B cell (primary cell): Measurements from ENCODE around the gene LSMEM2. TPM values are rescaled to one million over a fixed set of nuclear protein-coding genes. Genes with fewer than 3 reads are reported as not detected.

Experiments
- ATAC-seq: fragments of 200-7000 bp; cut with Tn5 transposase; one replicate; pipeline ENCODE4 v1.10.0; 2021; ENCODE audit warnings: low read depth, mild to moderate bottlenecking, moderate number of reproducible peaks, moderate library complexity
- CTCF ChIA-PET: fragments of 350-600 bp; sonication (Branson Sonifier 250); formaldehyde crosslinking; loops from one replicate; lab custom pipeline; 2021; ENCODE audit warnings: antibody characterized with exemption, inconsistent platforms; lab: Charles Lee
- POLR2A ChIA-PET: fragments of 350-600 bp; sonication (Branson Sonifier 250); formaldehyde crosslinking; loops from one replicate; lab custom pipeline; 2021; ENCODE audit warnings: antibody characterized with exemption; lab: Charles Lee
- DNase-seq: peaks from one replicate; pipeline ENCODE4 v3.0.0; 2013
- H2AFZ ChIP-seq: 2 replicates; pipeline ENCODE4 v1.6.1; 2012; ENCODE audit warnings: mild to moderate bottlenecking, low read depth, low read length; ENCODE audit not compliant: insufficient read depth, poor library complexity, severe bottlenecking
- H3K27ac ChIP-seq, 2 donors: 1 replicate in 1 of 2; 2 replicates in 1 of 2; pipeline ENCODE4 v1.5.1; 2012 to 2013; ENCODE audit warnings: low read length in 2 of 2, mild to moderate bottlenecking in 2 of 2, moderate library complexity in 1 of 2
- H3K27me3 ChIP-seq, 4 experiments: fragments of 200-600 bp in 1 of 4; sonication (generic) in 1 of 4; replicated peaks in 1 of 4; 1 replicate in 2 of 4; 2 replicates in 2 of 4; pipeline versions ENCODE4 v1.6.1 to v1.7.0; 2013 to 2016; ENCODE audit warnings: low read length in 3 of 4, mild to moderate bottlenecking in 2 of 4, mixed read lengths in 1 of 4, moderate library complexity in 1 of 4; ENCODE audit not compliant: insufficient read depth in 4 of 4, control insufficient read depth in 3 of 4; ENCODE audit errors: control extremely low read depth in 1 of 4
- H3K36me3 ChIP-seq, 2 experiments: replicated peaks in 1 of 2; 1 replicate in 1 of 2; 2 replicates in 1 of 2; pipeline versions ENCODE4 v1.6.1 to v1.7.1; 2013; ENCODE audit warnings: low read length in 1 of 2; ENCODE audit not compliant: insufficient read depth in 2 of 2, control insufficient read depth in 1 of 2; ENCODE audit errors: control extremely low read depth in 1 of 2, extremely low read depth in 1 of 2
- H3K4me1 ChIP-seq, 2 donors: fragments of 200-600 bp in 1 of 2; sonication (generic) in 1 of 2; 1 replicate in 1 of 2; 2 replicates in 1 of 2; pipeline versions ENCODE4 v1.5.1 to v1.6.1; 2013 to 2017; ENCODE audit warnings: low read length in 2 of 2; ENCODE audit not compliant: control insufficient read depth in 2 of 2, insufficient read depth in 2 of 2
- H3K4me2 ChIP-seq: replicated peaks from 2 replicates; pipeline ENCODE3; 2012; ENCODE audit warnings: mild to moderate bottlenecking, low read depth, low read length; ENCODE audit not compliant: poor library complexity, severe bottlenecking
- H3K4me3 ChIP-seq, 5 experiments: fragments of 200-600 bp in 1 of 5; sonication (generic) in 1 of 5; 1 replicate in 3 of 5; 2 replicates in 2 of 5; pipeline versions ENCODE4 v1.5.1 to v1.7.0; 2011 to 2016; ENCODE audit warnings: low read length in 4 of 5, mild to moderate bottlenecking in 4 of 5, low read depth in 2 of 5, control low read depth in 1 of 5, moderate library complexity in 1 of 5; ENCODE audit not compliant: insufficient read depth in 1 of 5; ENCODE audit errors: control extremely low read depth in 1 of 5, extremely low read depth in 1 of 5
- H3K79me2 ChIP-seq: fragments of 200-600 bp; sonication (generic); one replicate; pipeline ENCODE4 v1.6.0; 2016; ENCODE audit warnings: low read length; ENCODE audit not compliant: control insufficient read depth, insufficient read depth
- H3K9ac ChIP-seq: fragments of 200-600 bp; sonication (generic); 2 replicates; pipeline ENCODE4 v1.6.1; 2017; ENCODE audit warnings: mild to moderate bottlenecking, low read length, moderate library complexity
- H3K9me3 ChIP-seq, 3 donors: one replicate each; pipeline versions ENCODE4 v1.6.1 to v1.7.1; 2013; ENCODE audit warnings: low read length in 2 of 3; ENCODE audit not compliant: control insufficient read depth in 2 of 3, insufficient read depth in 1 of 3; ENCODE audit errors: control extremely low read depth in 1 of 3
- H4K20me1 ChIP-seq: 2 replicates; pipeline ENCODE4 v1.6.0; 2012; ENCODE audit warnings: mild to moderate bottlenecking, low read length; ENCODE audit not compliant: insufficient read depth, control insufficient read depth, poor library complexity, severe bottlenecking
- H3K27ac Mint-ChIP-seq: one replicate; pipeline ENCODE4 v1.8.0; 2021; ENCODE audit warnings: mixed read lengths
- H3K27me3 Mint-ChIP-seq: one replicate; pipeline ENCODE4 v1.8.0; 2021; ENCODE audit warnings: mixed read lengths
- H3K4me1 Mint-ChIP-seq: one replicate; pipeline ENCODE4 v1.8.0; 2021; ENCODE audit warnings: mixed read lengths
- H3K4me3 Mint-ChIP-seq: one replicate; pipeline ENCODE4 v1.8.0; 2021; ENCODE audit warnings: mixed read lengths
- H3K9me3 Mint-ChIP-seq: one replicate; pipeline ENCODE4 v1.8.0; 2022; ENCODE audit warnings: mixed read lengths; ENCODE audit not compliant: insufficient read depth
- CTCF ChIP-seq: fragments of 200-600 bp; IDR thresholded peaks from one replicate; pipeline ENCODE4 v1.8.0; 2022; ENCODE audit warnings: antibody characterized with exemption, mild to moderate bottlenecking
- EZH2 ChIP-seq: IDR thresholded peaks from 2 replicates; pipeline ENCODE4 v1.6.1; 2012; ENCODE audit warnings: borderline replicate concordance, low read depth, mild to moderate bottlenecking, moderate library complexity, low read length; ENCODE audit not compliant: insufficient read depth, poor library complexity, severe bottlenecking
- WGBS: methylation state at CpG from one replicate; pipeline ENCODE4 v1.1.5; 2013; ENCODE audit warnings: missing lambda C conversion rate; ENCODE audit not compliant: insufficient coverage; 5-methylcytosine and 5-hydroxymethylcytosine counted together
- intact Hi-C: fragments of 100-400 bp; cut with micrococcal nuclease; formaldehyde crosslinking; loops from one replicate; pipeline ENCODE4 v1.10.0; 2022
- polyA minus RNA-seq: library from RNA; depleted of rRNA, polyadenylated mRNA; stranded (reverse); fragments of >200 nt; gene quantifications from 2 replicates; pipeline ENCODE4 v1.2.3, GENCODE V29; 2012
- polyA plus RNA-seq: library from polyadenylated mRNA; depleted of rRNA; stranded (reverse); fragments of >200 nt; gene quantifications from 2 replicates; pipeline ENCODE4 v1.2.3, GENCODE V29; 2012
- total RNA-seq, 2 donors: library from RNA; stranded (reverse); fragments of 120-200 nt in 1 of 2; gene quantifications; 1 replicate in 1 of 2; 2 replicates in 1 of 2; pipeline versions ENCODE4 v1.2.3 to v1.2.4, GENCODE V29; 2013 to 2022

Gene LSMEM2
- not detected in 2 replicates for total RNA-seq
- total RNA-seq (2013) = 0.61 TPM
- polyA plus RNA-seq = not detected in 2 replicates
- not detected in 2 replicates for polyA minus RNA-seq

- no peak within 1 kb of the TSS for H3K27ac Mint-ChIP-seq
- DNase-seq (no peak), ATAC-seq (no peak)
- intact Hi-C loops = no loop called here
- 92% methylated on average over 2 of the region's 2 CpGs for WGBS
- TF ChIP-seq CTCF (no peak), EZH2 (no peak)
- H2AFZ ChIP-seq = no peak within 1 kb of the TSS
- CTCF ChIA-PET = interaction anchor here (1.0 to 3.1 kb wide), 5 partner anchors 8 to 159 kb away, joined by 3 to 14 read pairs (median 4); no protein-coding TSS in a partner anchor
- no peak within 1 kb of the TSS for H3K9ac ChIP-seq
- no peak within 1 kb of the TSS for H3K4me3 Mint-ChIP-seq
- H3K27me3 Mint-ChIP-seq = peaks cover 23% of the 10 kb centered on the region
- peaks cover 8% of the 10 kb centered on the region for H4K20me1 ChIP-seq
- POLR2A ChIA-PET = no interaction called here
- H3K4me2 ChIP-seq = no peak within 1 kb of the TSS
- H3K9me3 ChIP-seq = peaks cover 0 to 3% (median 0%) of the 10 kb centered on the region in 3 donors
- H3K4me3 ChIP-seq = no peak within 1 kb of the TSS
- H3K27me3 ChIP-seq = peaks cover 0 to 48% (median 20%) of the 10 kb centered on the region in 4 experiments
- no peaks in the 10 kb centered on the region for H3K36me3 ChIP-seq
- peaks cover 19% of the 10 kb centered on the region for H3K4me1 Mint-ChIP-seq
- H3K9me3 Mint-ChIP-seq = no peaks in the 10 kb centered on the region
- no peaks in the 10 kb centered on the region for H3K79me2 ChIP-seq
- H3K4me1 ChIP-seq = peaks cover 25 to 27% of the 10 kb centered on the region in 2 donors
- no peak within 1 kb of the TSS for H3K27ac ChIP-seq
Measured at GRCh38 chr3:50278880-50279224, at the start of gene LSMEM2. Gene LSMEM2 (plus strand): TSS chr3:50279087. CDS start chr3:50279114, 27 bp downstream.

- H3K27me3 ChIP-seq = no peaks in the 10 kb centered on the region
- peaks cover 25 to 52% of the 10 kb centered on the region in 2 donors for H3K4me1 ChIP-seq
- POLR2A ChIA-PET = interaction anchor here (0.8 to 2.3 kb wide), 4 partner anchors 9 to 17 kb away, joined by 3 to 13 read pairs (median 5); no protein-coding TSS in a partner anchor
- intact Hi-C loops = loop anchor here (5.0 kb wide), 1 partner anchor 427 kb away; the partner anchor contains the start of gene INKA1
- H4K20me1 ChIP-seq = no peaks in the 10 kb centered on the region
- H3K9me3 Mint-ChIP-seq = no peaks in the 10 kb centered on the region
- CTCF ChIA-PET = interaction anchor here (0.7 to 22.2 kb wide), 4 partner anchors 19 to 111 kb away, joined by 3 to 596 read pairs (median 109); partner anchors contain the start of genes GNAI2 and GNAT1
- TF ChIP-seq EZH2 (no peak), CTCF (no peak)
- peak overlapping the region; percentile 70 for H3K4me3 Mint-ChIP-seq
- DNase-seq = no peak
- peak overlapping the region; percentile 29 for H3K27ac Mint-ChIP-seq
- no peak for ATAC-seq
- peaks cover 59% of the 10 kb centered on the region for H3K79me2 ChIP-seq
- H3K4me2 ChIP-seq = peak overlapping the region; percentile 75
- no peak overlapping the region for H2AFZ ChIP-seq
- H3K4me1 Mint-ChIP-seq = peaks cover 53% of the 10 kb centered on the region
- no peaks in the 10 kb centered on the region for H3K27me3 Mint-ChIP-seq
- H3K9me3 ChIP-seq = no peaks in the 10 kb centered on the region
- no peaks in the 10 kb centered on the region for H3K36me3 ChIP-seq
- WGBS = 100% methylated on average over 3 of the region's 3 CpGs
- H3K4me3 ChIP-seq = no peak overlapping the region
- H3K27ac ChIP-seq = peak overlapping the region in 1 of 2 donors; percentile 36
- no peak overlapping the region for H3K9ac ChIP-seq
Measured at GRCh38 chr3:50229490-50229889, 49.4 kb upstream of the LSMEM2 start.
